H1 (cell line): ENCODE data around the gene SPI1. TPM values are rescaled to one million over a fixed set of nuclear protein-coding genes. Genes with fewer than 3 reads are reported as not detected.
A peak's percentile ranks its signal among the peaks of the same experiment; 100 is the strongest.

Experiments
- CTCF ChIA-PET: fragments of 300-600 bp; sonication (Branson Sonifier 250); formaldehyde crosslinking; loops from one replicate; lab custom pipeline; 2021; ENCODE audit not compliant: partially characterized antibody; lab: Charles Lee
- POLR2A ChIA-PET: fragments of 300-600 bp; sonication (Branson Sonifier 250); formaldehyde crosslinking; loops from one replicate; lab custom pipeline; 2021; ENCODE audit warnings: inconsistent platforms; ENCODE audit not compliant: partially characterized antibody; lab: Charles Lee
- DNase-seq, 2 experiments: peaks; one replicate each; pipeline versions ENCODE4 v3.0.0 to v3.0.0-alpha.2; 2010 to 2022; ENCODE audit warnings: low spot score in 2 of 2, low read depth in 1 of 2, mixed read lengths in 1 of 2
- FAIRE-seq: peaks from 2 replicates; lab custom pipeline; 2011; peaks lifted over from hg19 to GRCh38; lab: Jason Lieb, UNC
- H2AFZ ChIP-seq: 2 replicates; pipeline ENCODE4 v1.8.1; 2012; ENCODE audit warnings: low read length, inconsistent platforms
- H2AK5ac ChIP-seq: 2 replicates; pipeline ENCODE4 v1.6.1; 2013; ENCODE audit warnings: low read depth, low read length
- H2BK120ac ChIP-seq: replicated peaks from 2 replicates; pipeline ENCODE3; 2013; ENCODE audit warnings: low read depth, low read length, inconsistent platforms
- H2BK12ac ChIP-seq: 2 replicates; pipeline ENCODE4 v1.6.1; 2013; ENCODE audit warnings: low read depth, low read length
- H2BK15ac ChIP-seq: 2 replicates; pipeline ENCODE4 v1.6.1; 2013; ENCODE audit warnings: low read length
- H2BK20ac ChIP-seq: 2 replicates; pipeline ENCODE4 v1.6.1; 2013; ENCODE audit warnings: low read length
- H2BK5ac ChIP-seq: 2 replicates; pipeline ENCODE4 v1.6.1; 2013; ENCODE audit warnings: low read depth, low read length
- H3K14ac ChIP-seq: 2 replicates; pipeline ENCODE4 v1.6.1; 2013; ENCODE audit warnings: inconsistent platforms; ENCODE audit not compliant: insufficient read length
- H3K18ac ChIP-seq: 2 replicates; pipeline ENCODE4 v1.6.1; 2013; ENCODE audit warnings: low read length; ENCODE audit errors: extremely low read depth
- H3K23ac ChIP-seq: 2 replicates; pipeline ENCODE4 v1.6.1; 2013; ENCODE audit warnings: inconsistent platforms; ENCODE audit not compliant: insufficient read length
- H3K23me2 ChIP-seq: 2 replicates; pipeline ENCODE4 v1.6.1; 2013; ENCODE audit warnings: low read depth, low read length
- H3K27ac ChIP-seq: 2 replicates; pipeline ENCODE4 v1.6.1; 2011; ENCODE audit warnings: low read depth, low read length, inconsistent platforms
- H3K27me3 ChIP-seq, 4 experiments: replicated peaks in 1 of 4; 1 replicate in 1 of 4; 2 replicates in 3 of 4; pipeline versions ENCODE4 v1.6.1 to v1.8.1; 2011 to 2013; ENCODE audit warnings: low read length in 3 of 4, mild to moderate bottlenecking in 3 of 4, inconsistent platforms in 2 of 4, mixed read lengths in 2 of 4, moderate library complexity in 1 of 4; ENCODE audit not compliant: control insufficient read depth in 3 of 4, insufficient read depth in 3 of 4; ENCODE audit errors: extremely low read depth in 1 of 4
- H3K36me3 ChIP-seq, 4 experiments: 2 replicates each; pipeline versions ENCODE4 v1.6.1 to v1.8.1; 2011 to 2013; ENCODE audit warnings: mild to moderate bottlenecking in 4 of 4, low read length in 3 of 4, moderate library complexity in 2 of 4, control low read depth in 1 of 4, inconsistent platforms in 1 of 4; ENCODE audit not compliant: insufficient read depth in 4 of 4, control insufficient read depth in 2 of 4
- H3K4ac ChIP-seq: replicated peaks from 2 replicates; pipeline ENCODE3; 2013; ENCODE audit warnings: low read length, low read depth, mixed read lengths, inconsistent platforms; ENCODE audit not compliant: insufficient read length
- H3K4me1 ChIP-seq, 4 experiments: replicated peaks in 1 of 4; 1 replicate in 1 of 4; 2 replicates in 3 of 4; pipeline versions ENCODE4 v1.6.1 to v1.8.1; 2011 to 2013; ENCODE audit warnings: low read length in 3 of 4, inconsistent platforms in 2 of 4, mixed read lengths in 1 of 4; ENCODE audit not compliant: insufficient read depth in 4 of 4, control insufficient read depth in 3 of 4
- H3K4me2 ChIP-seq, 2 experiments: 2 replicates each; pipeline versions ENCODE4 v1.6.1 to v1.8.1; 2011 to 2013; ENCODE audit warnings: low read depth in 2 of 2, low read length in 2 of 2, control low read depth in 1 of 2, inconsistent platforms in 1 of 2, mild to moderate bottlenecking in 1 of 2; ENCODE audit not compliant: insufficient read depth in 1 of 2
- H3K4me3 ChIP-seq, 4 experiments: fragments of 200-600, 300-600 bp in 1 of 4; sonication (generic), shearing (Covaris generic), sonication (Bioruptor Twin) in 1 of 4; 2 replicates each; pipeline versions ENCODE4 v1.5.1 to v1.8.1; 2011 to 2016; ENCODE audit warnings: low read length in 4 of 4, low read depth in 3 of 4, control low read depth in 2 of 4, inconsistent platforms in 2 of 4, mild to moderate bottlenecking in 2 of 4, mixed read lengths in 1 of 4, moderate library complexity in 1 of 4; ENCODE audit not compliant: insufficient read depth in 2 of 4; ENCODE audit errors: extremely low read depth in 1 of 4
- H3K56ac ChIP-seq: replicated peaks from 2 replicates; pipeline ENCODE3; 2013; ENCODE audit warnings: low read depth, mild to moderate bottlenecking, mixed read lengths, low read length, inconsistent platforms; ENCODE audit not compliant: insufficient read length
- H3K79me1 ChIP-seq: 2 replicates; pipeline ENCODE4 v1.6.1; 2013; ENCODE audit warnings: low read depth, low read length, control low read depth
- H3K79me2 ChIP-seq, 2 experiments: 2 replicates each; pipeline versions ENCODE4 v1.6.1 to v1.8.1; 2012 to 2013; ENCODE audit warnings: low read length in 2 of 2, mild to moderate bottlenecking in 2 of 2, inconsistent platforms in 1 of 2; ENCODE audit not compliant: insufficient read depth in 2 of 2, control insufficient read depth in 1 of 2
- H3K9ac ChIP-seq, 4 experiments: replicated peaks in 1 of 4; 1 replicate in 1 of 4; 2 replicates in 3 of 4; pipeline versions ENCODE4 v1.6.1 to v1.8.1; 2011 to 2013; ENCODE audit warnings: low read depth in 3 of 4, low read length in 3 of 4, control low read depth in 2 of 4, mild to moderate bottlenecking in 2 of 4, moderate library complexity in 2 of 4, inconsistent platforms in 1 of 4; ENCODE audit errors: extremely low read depth in 1 of 4
- H3K9me3 ChIP-seq, 2 experiments: 2 replicates each; pipeline versions ENCODE4 v1.6.1 to v1.8.1; 2012 to 2013; ENCODE audit warnings: mild to moderate bottlenecking in 2 of 2, moderate library complexity in 2 of 2, control low read depth in 1 of 2, inconsistent platforms in 1 of 2, low read depth in 1 of 2, low read length in 1 of 2, mixed read lengths in 1 of 2; ENCODE audit not compliant: insufficient read depth in 2 of 2
- H4K20me1 ChIP-seq, 2 experiments: replicated peaks in 1 of 2; 2 replicates each; pipeline versions ENCODE3 to v1.8.1; 2011 to 2013; ENCODE audit warnings: inconsistent platforms in 2 of 2, low read length in 2 of 2, mild to moderate bottlenecking in 1 of 2; ENCODE audit not compliant: insufficient read depth in 2 of 2, control insufficient read depth in 1 of 2
- H4K5ac ChIP-seq: 2 replicates; pipeline ENCODE4 v1.6.1; 2013; ENCODE audit warnings: low read length, low read depth, mixed read lengths, inconsistent platforms; ENCODE audit not compliant: insufficient read length
- H4K8ac ChIP-seq: 2 replicates; pipeline ENCODE4 v1.8.0; 2013; ENCODE audit warnings: mild to moderate bottlenecking, moderate library complexity, low read length, inconsistent platforms; ENCODE audit not compliant: insufficient read depth; ENCODE audit errors: extremely low read depth
- H4K91ac ChIP-seq: replicated peaks from 2 replicates; pipeline ENCODE3; 2013; ENCODE audit warnings: low read length, mixed read lengths, inconsistent platforms; ENCODE audit not compliant: insufficient read length
- CBX5 ChIP-seq: fragments of 300-800, 300-1000 bp; sonication (generic); IDR thresholded peaks from 2 replicates; pipeline ENCODE4 v1.7.1; 2016; ENCODE audit warnings: antibody characterized with exemption, low read length, low read depth
- CHD1 ChIP-seq: IDR thresholded peaks from 2 replicates; pipeline ENCODE4 v1.6.1; 2012; ENCODE audit warnings: low read depth, low read length, improper control_type of control experiment
- EGR1 ChIP-seq: IDR thresholded peaks from 2 replicates; pipeline ENCODE4 v1.6.1; 2011; ENCODE audit warnings: low read depth, low read length, borderline replicate concordance
- GABPA ChIP-seq: IDR thresholded peaks from 2 replicates; pipeline ENCODE4 v1.6.1; 2011; ENCODE audit warnings: mild to moderate bottlenecking, low read length, moderate library complexity, borderline replicate concordance; ENCODE audit not compliant: insufficient read depth
- HDAC2 ChIP-seq, 2 experiments: fragments of 300-600 bp in 1 of 2; sonication (generic) in 1 of 2; IDR thresholded peaks; 2 replicates each; pipeline ENCODE4 v1.6.1; 2011 to 2012; ENCODE audit warnings: low read depth in 2 of 2, low read length in 2 of 2, mild to moderate bottlenecking in 2 of 2, moderate library complexity in 2 of 2, borderline replicate concordance in 1 of 2, inconsistent platforms in 1 of 2
- MAFK ChIP-seq: IDR thresholded peaks from 2 replicates; pipeline ENCODE4 v1.6.1; 2012; ENCODE audit warnings: low read depth, mild to moderate bottlenecking, improper control_type of control experiment, low read length
- NRF1 ChIP-seq: IDR thresholded peaks from 2 replicates; pipeline ENCODE4 v1.6.1; 2011; ENCODE audit warnings: mild to moderate bottlenecking, low read depth, low read length, improper control_type of control experiment
- PHF8 ChIP-seq: fragments of 200-600 bp; sonication (generic); conservative IDR thresholded peaks from 2 replicates; pipeline ENCODE4 v1.7.1; 2012; ENCODE audit warnings: low read depth, mild to moderate bottlenecking, inconsistent platforms, low read length, moderate library complexity
- SIN3A ChIP-seq, 2 experiments: IDR thresholded peaks in 1 of 2; conservative IDR thresholded peaks in 1 of 2; 2 replicates each; pipeline ENCODE4 v1.6.1; 2011 to 2012; ENCODE audit warnings: low read length in 2 of 2, improper control_type of control experiment in 1 of 2, low read depth in 1 of 2, mild to moderate bottlenecking in 1 of 2
- SIX5 ChIP-seq: IDR thresholded peaks from 2 replicates; pipeline ENCODE4 v1.6.1; 2011; ENCODE audit warnings: mild to moderate bottlenecking, low read depth, low read length
- SRF ChIP-seq: IDR thresholded peaks from 2 replicates; pipeline ENCODE4 v1.6.1; 2011; ENCODE audit warnings: mild to moderate bottlenecking, low read depth, low read length, moderate library complexity
- TAF7 ChIP-seq: optimal IDR thresholded peaks from 2 replicates; pipeline ENCODE3; 2011; ENCODE audit warnings: low read depth, mild to moderate bottlenecking, inconsistent platforms, low read length, moderate library complexity, borderline replicate concordance
- TBP ChIP-seq: IDR thresholded peaks from 2 replicates; pipeline ENCODE4 v1.6.1; 2011; ENCODE audit warnings: low read depth, low read length, improper control_type of control experiment
- TCF12 ChIP-seq: IDR thresholded peaks from 2 replicates; pipeline ENCODE4 v1.6.1; 2011; ENCODE audit warnings: low read depth, mild to moderate bottlenecking, low read length
- WGBS, 2 experiments: shearing (Covaris generic) in 1 of 2; methylation state at CpG; one replicate each; pipeline versions ENCODE4 v1.1.6 to v1.1.7; 2013 to 2015; ENCODE audit warnings: low lambda C conversion rate in 2 of 2, mixed read lengths in 2 of 2, inconsistent platforms in 1 of 2, low coverage in 1 of 2, missing lambda C conversion rate in 1 of 2; ENCODE audit not compliant: insufficient replicate concordance in 2 of 2, insufficient coverage in 1 of 2, insufficient read length in 1 of 2; ENCODE audit errors: extremely low coverage in 1 of 2, missing lambda C conversion rate in 1 of 2; 5-methylcytosine and 5-hydroxymethylcytosine counted together
- polyA plus RNA-seq, 7 experiments: library from polyadenylated mRNA; depleted of rRNA in 3 of 7; stranded (reverse) in 5 of 7; unstranded in 2 of 7; fragments of >200 nt in 5 of 7; fragments of 200-250 nt in 2 of 7; gene quantifications; 1 replicate in 5 of 7; 2 replicates in 1 of 7; 4 replicates in 1 of 7; pipeline versions ENCODE4 v1.2.1 to v1.2.3, GENCODE V29; 2011 to 2013; ENCODE audit warnings: missing spikeins in 2 of 7, mixed read lengths in 2 of 7
- total RNA-seq: library from RNA; stranded (reverse); fragmentation: NEBNext Ultra II Directional; extraction: Animal tissue kit (Norgen Biotek cat#: 25700); gene quantifications from 2 replicates; pipeline ENCODE4 v1.2.1, GENCODE V29; 2021

Gene SPI1
- total and polyA plus RNA-seq, 2 of the 8 experiments (the other 6 are each of a cell fraction or from before 2014, with no cell fraction given), result 0.12 TPM; not detected in 1

GRCh38 chr11:47352556-47352955, 25.8 kb downstream of the SPI1 start, which contains the start of gene MYBPC3:
MYBPC3 (minus strand) TSS chr11:47352702; CDS start chr11:47352647, 55 bp downstream.
- no peak within 1 kb of the TSS for H4K5ac ChIP-seq
- H3K27me3 ChIP-seq, result no peaks in the 10 kb centered on the region
- H4K91ac ChIP-seq, result no peak within 1 kb of the TSS
- H2BK15ac ChIP-seq, result no peak within 1 kb of the TSS
- H3K4me2 ChIP-seq, result no peak within 1 kb of the TSS
- H2BK12ac ChIP-seq, result no peak within 1 kb of the TSS
- H3K4me3 ChIP-seq, result no peak within 1 kb of the TSS
- H3K9ac ChIP-seq, result no peak within 1 kb of the TSS
- H3K27ac ChIP-seq, result no peak within 1 kb of the TSS
- peaks cover 11% of the 10 kb centered on the region for H3K23me2 ChIP-seq
- no peak within 1 kb of the TSS for H3K56ac ChIP-seq
- H3K14ac ChIP-seq, result no peak within 1 kb of the TSS
- H2BK120ac ChIP-seq, result no peak within 1 kb of the TSS
- H3K4ac ChIP-seq, result no peak within 1 kb of the TSS
- TF ChIP-seq TCF12, result no peak
- no peak for TF ChIP-seq SIX5
- TF ChIP-seq NRF1, result no peak
- no peak for TF ChIP-seq MAFK
- TF ChIP-seq GABPA, result no peak
- TF ChIP-seq EGR1, result no peak
- no peak for TF ChIP-seq PHF8
- no peak for TF ChIP-seq SIN3A (conservative IDR thresholded peaks at IDR 0.05 in 1 of 2, IDR thresholded peaks at IDR 0.05 in 1 of 2; ENCODE audit: low read depth in 1 of 2, low read length in 2 of 2)
- no peak for TF ChIP-seq CBX5
- no peak for TF ChIP-seq TAF7
- TF ChIP-seq HDAC2 (IDR thresholded peaks at IDR 0.05; ENCODE audit: borderline replicate concordance in 1 of 2, low read depth in 2 of 2, low read length in 2 of 2), result no peak
- TF ChIP-seq CHD1, result no peak
- no peak for TF ChIP-seq TBP
- no peak for TF ChIP-seq SRF
- FAIRE-seq, result no peak
- H4K8ac ChIP-seq, result no peak within 1 kb of the TSS
- 91% methylated on average over 5 of the region's 5 CpGs; no CpG with 5 or more reads in 1 of the 2 experiments for WGBS, 2 experiments
- no peaks in the 10 kb centered on the region for H3K79me1 ChIP-seq
- POLR2A ChIA-PET, result interaction anchor here (1.3 kb wide), 2 partner anchors 88 to 104 kb away, joined by 3 to 5 read pairs; partner anchors contain the start of gene ACP2
- H2AFZ ChIP-seq, result no peak within 1 kb of the TSS
- H2BK20ac ChIP-seq, result no peak within 1 kb of the TSS
- no peaks in the 10 kb centered on the region for H3K79me2 ChIP-seq
- H3K23ac ChIP-seq, result no peak within 1 kb of the TSS
- H3K9me3 ChIP-seq, result peaks cover 0 to 5% of the 10 kb centered on the region in 2 experiments; a peak in 1 of 4 replicates
- no peak for DNase-seq
- H3K36me3 ChIP-seq, result no peaks in the 10 kb centered on the region; a peak in 1 of 8 replicates
- peak within 1 kb of the TSS; percentile 35; the same call in 1 of the 2 replicates for H2BK5ac ChIP-seq
- peaks cover 0 to 12% of the 10 kb centered on the region in 2 experiments for H4K20me1 ChIP-seq
- H3K18ac ChIP-seq, result no peak within 1 kb of the TSS
- H2AK5ac ChIP-seq, result no peak within 1 kb of the TSS
- CTCF ChIA-PET, result interaction anchor here (1.5 to 5.9 kb wide), 7 partner anchors 20 to 173 kb away, joined by 3 to 24 read pairs (median 5); partner anchors contain the start of gene NR1H3
- peaks cover 0 to 12% (median 5%) of the 10 kb centered on the region in 4 experiments; a peak in 6 of 7 replicates for H3K4me1 ChIP-seq
